Nephron progenitor cell (in vitro differentiated cells): ENCODE data around the gene NBR1.
"Not testable (repeated sequence)": the region's sequence is repeated elsewhere in the genome, so short reads cannot be mapped to it uniquely, and the experiment has no call there.

Experiments
- DNase-seq: peaks from one replicate; pipeline ENCODE4 v3.0.0; 2021
- H3K27ac Mint-ChIP-seq: 2 replicates; pipeline ENCODE4 v1.8.0; 2021; ENCODE audit warnings: mild to moderate bottlenecking, moderate library complexity, mixed read lengths
- H3K27me3 Mint-ChIP-seq: 2 replicates; pipeline ENCODE4 v1.8.0; 2021; ENCODE audit warnings: mild to moderate bottlenecking, low read depth, mixed read lengths; ENCODE audit not compliant: poor library complexity
- H3K36me3 Mint-ChIP-seq: 2 replicates; pipeline ENCODE4 v1.8.0; 2021; ENCODE audit warnings: low read depth, mixed read lengths
- H3K4me1 Mint-ChIP-seq: 2 replicates; pipeline ENCODE4 v1.8.0; 2021; ENCODE audit warnings: mixed read lengths
- H3K4me3 Mint-ChIP-seq: 2 replicates; pipeline ENCODE4 v1.8.0; 2021; ENCODE audit warnings: mild to moderate bottlenecking, moderate library complexity, mixed read lengths
- H3K9me3 Mint-ChIP-seq: 2 replicates; pipeline ENCODE4 v1.8.0; 2021; ENCODE audit warnings: mild to moderate bottlenecking, moderate library complexity, mixed read lengths
- CTCF ChIP-seq: fragments of 200-600 bp; sonication (generic); IDR thresholded peaks from 2 replicates; pipeline ENCODE4 v1.5.0; 2021; ENCODE audit warnings: antibody characterized with exemption

The NBR1 gene

GRCh38 chr17:43170766-43171585 is at the start of gene NBR1:
Gene NBR1 (plus strand): TSS chr17:43171214. CDS start chr17:43175800, 4,586 bp downstream.
- no peak within 1 kb of the TSS for H3K4me3 Mint-ChIP-seq
- H3K27ac Mint-ChIP-seq, result peak within 1 kb of the TSS; percentile 47
- peaks cover 14% of the 10 kb centered on the region for H3K4me1 Mint-ChIP-seq
- no peaks in the 10 kb centered on the region for H3K9me3 Mint-ChIP-seq
- peak; percentile 92 for DNase-seq
- peaks cover 18% of the 10 kb centered on the region for H3K36me3 Mint-ChIP-seq
- no peak for TF ChIP-seq CTCF
- no peaks in the 10 kb centered on the region for H3K27me3 Mint-ChIP-seq

GRCh38 chr17:43125133-43125966 is 45.7 kb upstream of the NBR1 start, which contains the start of gene BRCA1:
Gene BRCA1 (minus strand): TSS chr17:43125364. CDS start chr17:43124096, 1,268 bp downstream.
- no peak for TF ChIP-seq CTCF
- DNase-seq, result peak; percentile 92
- peaks cover 3% of the 10 kb centered on the region for H3K27me3 Mint-ChIP-seq
- peaks cover 32% of the 10 kb centered on the region for H3K4me1 Mint-ChIP-seq
- H3K36me3 Mint-ChIP-seq, result peaks cover 24% of the 10 kb centered on the region
- peak within 1 kb of the TSS; percentile 98 for H3K27ac Mint-ChIP-seq
- no peaks in the 10 kb centered on the region for H3K9me3 Mint-ChIP-seq
- H3K4me3 Mint-ChIP-seq, result peak within 1 kb of the TSS; percentile 97

- peaks cover 3% of the 10 kb centered on the region for H3K27me3 Mint-ChIP-seq
- peaks cover 32% of the 10 kb centered on the region for H3K4me1 Mint-ChIP-seq
- peak overlapping the region; percentile 97 for H3K4me3 Mint-ChIP-seq
- H3K27ac Mint-ChIP-seq, result peak overlapping the region; percentile 98
- no peaks in the 10 kb centered on the region for H3K9me3 Mint-ChIP-seq
- no peak for DNase-seq
- no peak for TF ChIP-seq CTCF
- H3K36me3 Mint-ChIP-seq, result peaks cover 24% of the 10 kb centered on the region
These were observed 44.8 kb upstream of the NBR1 start for GRCh38 chr17:43125967-43126910.

GRCh38 chr17:43126911-43127290 is 44.1 kb upstream of the NBR1 start:
- Mint-ChIP-seq H3K4me1 (peaks cover 32% of the 10 kb centered on the region), H3K27ac (no peak overlapping the region), H3K4me3 (peak overlapping the region; percentile 74), H3K9me3 (no peaks in the 10 kb centered on the region), H3K36me3 (peaks cover 21% of the 10 kb centered on the region), H3K27me3 (peaks cover under 1% of the 10 kb centered on the region)
- DNase-seq, result no peak
- no peak for TF ChIP-seq CTCF

GRCh38 chr17:43127333-43127876 is 43.6 kb upstream of the NBR1 start:
- Mint-ChIP-seq H3K4me1 (peaks cover 29% of the 10 kb centered on the region), H3K4me3 (peak overlapping the region; percentile 74), H3K36me3 (peaks cover 16% of the 10 kb centered on the region)
- not testable (repeated sequence) for H3K27ac Mint-ChIP-seq, DNase-seq, H3K9me3 Mint-ChIP-seq, H3K27me3 Mint-ChIP-seq
